CD4-positive, alpha-beta T cell treated with Interleukin-15 for 4 hours (primary cell): ENCODE measurements around the gene BCCIP.
A peak's percentile ranks its signal among the peaks of the same experiment; 100 is the strongest.

Experiments used
- DNase-seq: peaks from one replicate; pipeline ENCODE4 v3.0.0-alpha.2; 2020; ENCODE audit warnings: low spot score

BCCIP gene

GRCh38 chr10:125822878-125823662 is at the start of gene BCCIP, which contains the start of gene UROS:
BCCIP (plus strand) TSS chr10:125823546; CDS start chr10:125823558, 12 bp downstream.
UROS (minus strand) TSS chr10:125823258; CDS start chr10:125816499, 6,759 bp downstream.
- DNase-seq = peak; percentile 90

- no peak for DNase-seq
Measured at GRCh38 chr10:125773687-125774543, 49.4 kb upstream of the BCCIP start.

- no peak for DNase-seq
Measured at GRCh38 chr10:125774581-125775191, 48.7 kb upstream of the BCCIP start.

- no peak for DNase-seq
Measured at GRCh38 chr10:125775491-125776106, 47.7 kb upstream of the BCCIP start, which contains the start of gene MMP21. MMP21 (minus strand) TSS chr10:125775821; CDS start chr10:125775821, 0 bp downstream.

- no peak for DNase-seq
Measured at GRCh38 chr10:125777806-125778205, 45.5 kb upstream of the BCCIP start.

GRCh38 chr10:125778556-125778955 is 44.8 kb upstream of the BCCIP start:
- no peak for DNase-seq

DNA sequence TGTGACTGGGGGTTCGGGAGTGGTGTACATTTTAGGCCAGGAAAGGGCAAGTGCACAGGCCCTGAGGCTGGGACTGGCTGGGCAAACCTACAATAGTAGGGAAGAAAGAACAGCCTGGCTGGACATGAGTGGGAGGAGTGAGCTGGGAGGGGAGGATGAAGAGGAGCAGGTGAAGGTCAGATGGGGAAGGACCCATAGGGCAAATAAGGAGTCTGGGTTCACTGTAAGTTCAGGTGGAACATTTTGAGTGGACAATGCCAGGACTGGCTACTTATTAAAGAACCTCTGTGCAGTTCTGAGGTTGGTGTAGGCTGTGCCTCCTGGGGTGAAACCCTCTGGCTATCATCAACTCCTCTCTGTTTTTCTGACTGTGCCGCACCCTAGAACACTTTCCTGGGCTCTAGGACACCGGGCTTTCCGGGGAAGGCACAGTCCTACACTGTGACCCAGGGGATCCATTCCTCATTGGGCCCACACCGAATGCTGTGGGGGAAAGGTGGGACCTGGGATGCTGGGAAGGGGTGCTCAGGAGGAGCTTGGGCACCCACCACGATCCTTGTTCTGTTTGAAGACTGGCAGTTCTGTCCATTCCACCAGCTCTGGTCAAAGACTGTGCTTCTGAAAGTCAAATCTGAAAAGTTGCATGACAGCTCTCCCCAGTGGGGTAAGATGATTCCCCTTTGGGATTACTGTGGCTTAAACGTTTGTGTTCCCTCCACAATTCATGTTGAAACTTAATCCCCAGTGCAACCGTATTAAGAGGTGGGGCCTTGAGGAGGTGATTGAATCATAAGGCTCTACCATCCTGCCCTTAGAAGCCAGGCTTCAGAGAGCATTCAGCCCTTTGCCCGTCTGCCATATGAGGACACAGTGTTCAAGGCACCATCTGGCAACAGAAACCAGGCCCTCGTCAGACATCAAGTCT is 43.7 kb upstream of the BCCIP start:
- no peak for DNase-seq

DNA sequence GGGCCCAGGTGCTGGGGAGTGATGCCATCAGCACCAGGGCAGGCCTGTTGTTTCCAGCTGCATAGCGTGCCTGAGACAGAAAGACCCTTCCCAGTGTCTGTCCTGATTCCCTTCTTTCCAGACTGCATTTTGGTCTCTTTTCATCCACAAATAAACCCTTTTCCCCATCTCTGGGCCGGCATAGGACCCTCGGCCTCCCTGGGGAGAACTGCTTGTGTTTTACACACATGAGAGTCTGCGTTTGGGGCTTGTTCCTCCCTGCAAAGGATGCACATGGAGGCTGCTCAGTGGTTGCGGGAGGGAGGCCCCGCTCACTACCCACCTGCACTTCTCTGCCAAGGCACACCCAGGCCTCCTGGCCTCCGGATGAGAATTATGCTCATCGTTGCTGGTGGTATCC is 42.0 kb upstream of the BCCIP start:
- DNase-seq = no peak

- DNase-seq = no peak
Measured at GRCh38 chr10:125782054-125782453, 41.3 kb upstream of the BCCIP start.

DNA sequence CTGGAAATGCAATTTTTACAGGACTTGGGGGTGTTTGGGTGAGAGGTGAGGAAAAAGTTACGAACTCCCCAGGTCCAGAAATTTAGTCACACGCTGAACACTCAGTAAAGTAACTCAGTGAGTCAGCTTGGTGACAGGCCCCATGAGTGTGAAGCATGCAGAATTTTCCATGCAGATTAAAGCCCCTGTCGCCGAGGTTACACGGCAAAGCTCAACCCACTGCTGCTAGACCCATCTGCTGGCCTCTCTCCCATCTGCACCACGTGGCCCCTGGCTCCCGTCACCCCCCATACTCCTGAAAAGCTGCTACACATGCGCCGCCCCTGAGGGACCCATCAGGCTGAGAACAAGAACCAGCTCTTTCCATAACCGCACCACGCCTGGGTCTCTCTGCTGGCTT is 40.7 kb upstream of the BCCIP start:
- no peak for DNase-seq

- no peak for DNase-seq
Measured at GRCh38 chr10:125783408-125783807, 39.9 kb upstream of the BCCIP start.

DNA sequence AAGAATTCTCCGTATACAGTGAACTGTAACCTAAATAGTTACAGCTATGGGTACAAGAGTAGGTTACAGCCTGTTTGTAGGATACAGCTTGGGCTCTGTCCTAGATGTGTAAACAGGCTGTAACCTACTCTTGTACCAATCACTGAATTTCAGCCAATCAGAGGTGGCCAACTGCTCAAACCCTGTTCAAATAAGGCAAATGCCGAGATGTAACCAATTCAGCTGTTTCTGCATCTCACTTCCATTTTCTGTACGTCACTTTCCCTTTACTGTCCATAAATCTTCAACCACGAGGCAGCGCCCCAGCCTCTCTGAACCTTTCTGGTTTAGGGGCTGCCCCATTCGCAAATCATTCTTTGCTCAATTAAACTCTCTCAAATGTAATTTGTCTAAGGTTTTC is 39.4 kb upstream of the BCCIP start:
- DNase-seq = no peak

DNA sequence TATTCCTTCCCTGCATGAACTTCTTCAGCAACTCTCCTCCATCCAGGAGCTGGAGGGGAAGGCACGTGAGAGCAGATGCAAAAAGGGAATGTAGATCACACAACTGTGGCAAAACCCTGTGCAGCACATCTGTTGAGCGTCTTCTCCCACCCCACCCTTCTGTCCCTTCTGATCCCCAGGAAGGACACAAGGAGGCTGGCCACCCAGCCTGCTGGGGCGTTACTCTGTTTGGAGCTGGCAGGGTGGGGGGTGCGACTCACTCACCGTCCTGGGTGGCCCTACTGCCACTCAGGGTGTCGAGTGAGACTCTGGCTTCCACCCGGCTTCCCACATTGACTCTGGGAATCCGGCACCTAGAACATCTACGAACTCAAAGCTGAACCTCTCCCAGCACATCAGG is 37.6 kb upstream of the BCCIP start:
- no peak for DNase-seq

GRCh38 chr10:125788156-125789034 is 35.0 kb upstream of the BCCIP start:
- no peak for DNase-seq

DNA sequence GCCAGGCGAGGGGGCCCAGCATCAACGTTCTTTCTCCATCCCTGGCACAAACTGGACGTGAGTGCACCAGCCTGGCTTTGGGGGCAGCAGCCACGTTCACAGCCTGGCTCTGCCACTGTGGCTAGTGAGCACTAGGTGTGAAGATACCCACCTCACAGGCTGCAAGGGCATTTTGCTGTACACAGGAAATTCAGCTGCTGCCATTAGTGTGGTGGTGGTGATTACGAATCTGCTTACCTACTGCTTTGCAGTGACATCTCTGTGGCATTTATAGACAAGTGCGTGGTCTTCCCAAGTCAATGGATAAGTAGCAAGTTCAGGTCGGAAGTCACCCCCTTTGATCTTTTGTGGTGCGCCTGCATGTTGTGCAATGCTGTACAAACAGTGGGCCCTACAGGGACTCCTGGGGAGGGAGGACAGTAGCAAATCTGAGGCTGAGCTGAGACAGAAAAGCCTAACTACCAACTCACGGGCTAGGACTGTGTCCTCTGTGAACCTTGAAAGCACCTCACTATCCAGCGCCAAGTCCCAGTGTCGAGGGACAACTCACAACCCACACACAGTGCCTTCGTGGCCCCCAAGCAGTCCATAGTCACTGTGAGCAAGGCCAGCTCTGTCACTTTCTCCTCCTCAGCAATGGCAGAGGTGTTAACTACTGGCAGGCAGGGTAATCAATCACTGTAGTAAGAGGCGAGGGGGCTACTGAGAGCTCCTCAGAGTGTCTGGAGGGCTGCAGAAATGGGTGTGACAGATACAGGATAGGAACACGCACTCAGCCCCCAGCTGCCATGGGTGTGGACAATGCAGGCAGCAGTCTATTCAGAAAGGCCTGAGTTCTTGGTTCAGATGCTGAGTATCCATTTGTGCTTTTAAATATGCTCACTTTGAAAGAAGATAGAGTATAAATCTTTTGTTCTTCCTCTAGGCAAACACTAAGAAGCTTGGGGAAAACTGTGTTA is 30.7 kb upstream of the BCCIP start:
- no peak for DNase-seq

- no peak for DNase-seq
Measured at GRCh38 chr10:125795128-125795527, 28.2 kb upstream of the BCCIP start.

GRCh38 chr10:125795637-125796190 is 27.6 kb upstream of the BCCIP start:
- no peak for DNase-seq

DNA sequence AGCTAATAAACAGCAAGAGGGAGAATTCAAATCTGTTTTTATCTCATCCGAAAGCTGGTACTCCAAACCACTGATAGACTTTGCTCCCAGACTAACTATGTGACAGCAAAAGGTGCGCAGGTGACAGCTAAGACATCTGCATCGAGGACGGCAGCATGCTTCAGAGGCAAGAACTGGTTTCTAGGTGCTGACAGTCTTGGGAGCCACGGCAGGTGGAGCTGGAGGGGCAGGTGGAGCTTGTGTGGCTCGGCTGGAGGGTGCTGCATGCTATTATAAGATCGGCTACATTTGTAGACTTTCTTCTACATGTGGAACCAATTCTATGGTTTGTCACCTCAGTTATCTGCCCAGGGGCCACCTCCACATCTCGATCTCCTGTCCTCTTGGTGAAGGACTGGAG is 25.9 kb upstream of the BCCIP start:
- no peak for DNase-seq
